ENCODE results near the gene DEPDC7.

Gene DEPDC7

GRCh38 chr11:32987851-32988250 is 27.8 kb upstream of the DEPDC7 start:
- CTCF ChIA-PET = no interaction called here
- no peak for TF ChIP-seq CTCF (IDR thresholded peaks at IDR 0.05; ENCODE audit: control extremely low read depth, extremely low read depth, low read depth, missing control alignments)
- POLR2A ChIA-PET = no interaction called here
- no peak for DNase-seq (ENCODE audit: extremely low spot score)

GRCh38 chr11:32990481-32990880 is 25.2 kb upstream of the DEPDC7 start:
- CTCF ChIA-PET = no interaction called here
- TF ChIP-seq CTCF (IDR thresholded peaks at IDR 0.05; ENCODE audit: control extremely low read depth, extremely low read depth, low read depth, missing control alignments) = no peak
- POLR2A ChIA-PET = no interaction called here
- no peak for DNase-seq (ENCODE audit: extremely low spot score)

GRCh38 chr11:32991427-32991826 is 24.3 kb upstream of the DEPDC7 start:
- ChIA-PET CTCF (interaction anchor here (1.1 kb wide), 1 partner anchor 31 kb away, joined by 4 read pairs; no protein-coding TSS in a partner anchor), POLR2A (interaction anchor here (0.6 kb wide), 1 partner anchor 399 kb away, joined by 4 read pairs; no protein-coding TSS in a partner anchor)
- DNase-seq (ENCODE audit: extremely low spot score) = no peak
- TF ChIP-seq CTCF (IDR thresholded peaks at IDR 0.05; ENCODE audit: control extremely low read depth, extremely low read depth, low read depth, missing control alignments) = no peak

- ChIA-PET POLR2A (no interaction called here), CTCF (interaction anchor here (1.1 to 1.4 kb wide), 2 partner anchors 11 to 31 kb away, joined by 3 to 4 read pairs; no protein-coding TSS in a partner anchor)
- DNase-seq (ENCODE audit: extremely low spot score) = no peak
- no peak for TF ChIP-seq CTCF (IDR thresholded peaks at IDR 0.05; ENCODE audit: control extremely low read depth, extremely low read depth, low read depth, missing control alignments)
Observed at GRCh38 chr11:32991898-32992297, 23.8 kb upstream of the DEPDC7 start.

- DNase-seq (ENCODE audit: extremely low spot score) = no peak
- POLR2A ChIA-PET = no interaction called here
- no peak for TF ChIP-seq CTCF (IDR thresholded peaks at IDR 0.05; ENCODE audit: control extremely low read depth, extremely low read depth, low read depth, missing control alignments)
- CTCF ChIA-PET = interaction anchor here (1.2 kb wide), 1 partner anchor 17 kb away, joined by 4 read pairs; no protein-coding TSS in a partner anchor
Observed at GRCh38 chr11:33000181-33000580, 15.5 kb upstream of the DEPDC7 start.

- CTCF ChIA-PET = no interaction called here
- no peak for TF ChIP-seq CTCF (IDR thresholded peaks at IDR 0.05; ENCODE audit: control extremely low read depth, extremely low read depth, low read depth, missing control alignments)
- POLR2A ChIA-PET = no interaction called here
- no peak for DNase-seq (ENCODE audit: extremely low spot score)
Observed at GRCh38 chr11:33001281-33001680, 14.4 kb upstream of the DEPDC7 start.
